HL-60 (cell line): ENCODE results near the gene SLAIN1.

ENCODE experiments used
- GABPA ChIP-seq: IDR thresholded peaks from 2 replicates; pipeline ENCODE4 v1.6.1; 2012; ENCODE audit warnings: low read depth
- POLR2AphosphoS5 ChIP-seq: IDR thresholded peaks from 2 replicates; pipeline ENCODE4 v1.6.1; 2012; ENCODE audit warnings: low read depth
- SPI1 ChIP-seq: IDR thresholded peaks from 2 replicates; pipeline ENCODE4 v1.6.1; 2012; ENCODE audit warnings: low read depth, mild to moderate bottlenecking, borderline replicate concordance
- TF ChIP-seq, protein P1 (sequence below): IDR thresholded peaks from one replicate; pipeline ENCODE4 v1.5.1; 2011; ENCODE audit warnings: low read length, control low read depth, inconsistent platforms; ENCODE audit not compliant: insufficient read depth

DNA sequence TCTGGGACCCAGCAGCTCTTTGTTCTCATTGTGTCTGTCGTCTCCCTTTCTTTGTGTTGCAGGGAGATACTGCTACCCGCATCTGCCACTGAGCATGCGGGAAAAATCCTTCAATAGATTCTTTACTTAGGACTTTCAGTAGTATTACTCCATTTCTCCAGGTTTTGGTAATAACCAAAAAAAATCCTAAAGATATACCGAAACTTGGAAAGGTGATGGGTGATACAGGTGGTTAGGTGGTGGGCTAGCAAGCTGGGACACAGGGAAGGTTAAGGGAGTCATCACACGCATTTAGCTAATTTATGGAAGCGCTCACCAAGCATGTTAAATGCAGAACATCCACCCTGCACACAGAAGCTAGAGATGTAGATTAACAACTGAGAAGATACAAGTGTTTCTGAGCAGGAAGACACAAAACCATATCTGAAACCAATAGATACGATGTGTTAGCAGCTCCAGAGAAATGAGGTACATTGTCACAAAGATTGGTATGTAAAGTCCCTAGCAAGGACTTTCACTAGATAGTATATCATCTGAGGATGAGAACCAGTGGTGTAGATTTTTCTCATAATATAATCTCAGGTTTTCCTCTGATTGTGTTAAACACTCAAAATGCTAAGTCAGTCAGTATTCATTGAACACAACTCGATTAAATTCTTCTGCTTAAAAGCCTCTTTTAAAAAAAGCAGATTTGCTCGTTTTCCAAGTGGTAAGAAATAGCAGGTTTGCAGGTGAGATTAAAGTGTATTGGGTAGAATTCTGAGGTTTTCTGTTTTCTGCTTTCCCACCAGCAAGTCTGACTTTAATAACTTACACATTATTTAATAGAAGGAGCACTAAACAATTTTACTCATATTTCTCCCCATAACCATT is 1.2 kb upstream of the SLAIN1 start:
- TF ChIP-seq, protein P1, sequence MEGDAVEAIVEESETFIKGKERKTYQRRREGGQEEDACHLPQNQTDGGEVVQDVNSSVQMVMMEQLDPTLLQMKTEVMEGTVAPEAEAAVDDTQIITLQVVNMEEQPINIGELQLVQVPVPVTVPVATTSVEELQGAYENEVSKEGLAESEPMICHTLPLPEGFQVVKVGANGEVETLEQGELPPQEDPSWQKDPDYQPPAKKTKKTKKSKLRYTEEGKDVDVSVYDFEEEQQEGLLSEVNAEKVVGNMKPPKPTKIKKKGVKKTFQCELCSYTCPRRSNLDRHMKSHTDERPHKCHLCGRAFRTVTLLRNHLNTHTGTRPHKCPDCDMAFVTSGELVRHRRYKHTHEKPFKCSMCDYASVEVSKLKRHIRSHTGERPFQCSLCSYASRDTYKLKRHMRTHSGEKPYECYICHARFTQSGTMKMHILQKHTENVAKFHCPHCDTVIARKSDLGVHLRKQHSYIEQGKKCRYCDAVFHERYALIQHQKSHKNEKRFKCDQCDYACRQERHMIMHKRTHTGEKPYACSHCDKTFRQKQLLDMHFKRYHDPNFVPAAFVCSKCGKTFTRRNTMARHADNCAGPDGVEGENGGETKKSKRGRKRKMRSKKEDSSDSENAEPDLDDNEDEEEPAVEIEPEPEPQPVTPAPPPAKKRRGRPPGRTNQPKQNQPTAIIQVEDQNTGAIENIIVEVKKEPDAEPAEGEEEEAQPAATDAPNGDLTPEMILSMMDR, result no peak
- TF ChIP-seq POLR2AphosphoS5 (no peak), SPI1 (no peak), GABPA (no peak)
